Measurements from ENCODE around the gene CDKN1C. TPM values are rescaled to one million over a fixed set of nuclear protein-coding genes. Genes with fewer than 3 reads are reported as not detected.
A peak's percentile ranks its signal among the peaks of the same experiment; 100 is the strongest.

CDKN1C gene
- total RNA-seq, 1 experiment from 2014 or later, result 12.9 TPM

GRCh38 chr11:2862395-2863275 is 22.9 kb downstream of the CDKN1C start:
- Histone ChIP-seq H3K27ac (ENCODE audit: low read length) (no peak overlapping the region), H3F3A (ENCODE audit: low read length, unreplicated experiment) (no peaks in the 10 kb centered on the region), H3K9me3 (ENCODE audit: low read length) (no peaks in the 10 kb centered on the region), H3K9ac (ENCODE audit: low read length) (no peak overlapping the region), H3K4me1 (ENCODE audit: insufficient read depth, low read length) (peaks cover 10% of the 10 kb centered on the region), H3K36me3 (ENCODE audit: low read depth, low read length) (no peaks in the 10 kb centered on the region), H3K27me3 (ENCODE audit: low read length) (no peaks in the 10 kb centered on the region), H4K20me1 (ENCODE audit: low read length) (no peaks in the 10 kb centered on the region), H3K79me2 (ENCODE audit: low read length) (no peaks in the 10 kb centered on the region), H2AFZ (ENCODE audit: low read length) (no peak overlapping the region), H3K9me2 (replicated peaks; ENCODE audit: low read length) (no peaks in the 10 kb centered on the region), H3K4me3 (ENCODE audit: low read length) (no peak overlapping the region), H3K4me2 (ENCODE audit: low read length) (no peak overlapping the region)
- BruUV-seq (replicated peaks), result no TSS peak
- POLR2A ChIA-PET (ENCODE audit: unreplicated experiment), result no interaction called here
- no peak for DNase-seq
- no peak for ATAC-seq
- CTCF ChIA-PET, result no interaction called here
- TF ChIP-seq EZH2 (IDR thresholded peaks at IDR 0.05; ENCODE audit: low read length, unreplicated experiment) (no peak), EZH2phosphoT487 (IDR thresholded peaks at IDR 0.05; ENCODE audit: borderline replicate concordance, low read length) (no peak)
- TF ChIP-seq, protein P1, sequence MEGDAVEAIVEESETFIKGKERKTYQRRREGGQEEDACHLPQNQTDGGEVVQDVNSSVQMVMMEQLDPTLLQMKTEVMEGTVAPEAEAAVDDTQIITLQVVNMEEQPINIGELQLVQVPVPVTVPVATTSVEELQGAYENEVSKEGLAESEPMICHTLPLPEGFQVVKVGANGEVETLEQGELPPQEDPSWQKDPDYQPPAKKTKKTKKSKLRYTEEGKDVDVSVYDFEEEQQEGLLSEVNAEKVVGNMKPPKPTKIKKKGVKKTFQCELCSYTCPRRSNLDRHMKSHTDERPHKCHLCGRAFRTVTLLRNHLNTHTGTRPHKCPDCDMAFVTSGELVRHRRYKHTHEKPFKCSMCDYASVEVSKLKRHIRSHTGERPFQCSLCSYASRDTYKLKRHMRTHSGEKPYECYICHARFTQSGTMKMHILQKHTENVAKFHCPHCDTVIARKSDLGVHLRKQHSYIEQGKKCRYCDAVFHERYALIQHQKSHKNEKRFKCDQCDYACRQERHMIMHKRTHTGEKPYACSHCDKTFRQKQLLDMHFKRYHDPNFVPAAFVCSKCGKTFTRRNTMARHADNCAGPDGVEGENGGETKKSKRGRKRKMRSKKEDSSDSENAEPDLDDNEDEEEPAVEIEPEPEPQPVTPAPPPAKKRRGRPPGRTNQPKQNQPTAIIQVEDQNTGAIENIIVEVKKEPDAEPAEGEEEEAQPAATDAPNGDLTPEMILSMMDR (conservative IDR thresholded peaks at IDR 0.05; ENCODE audit: low read depth, low read length), result no peak
- intact Hi-C loops (cut with micrococcal nuclease), result no loop called here

- ATAC-seq (peak; percentile 79), DNase-seq (peak; percentile 64)
- Histone ChIP-seq H3K9ac (ENCODE audit: low read length) (no peak overlapping the region), H3K4me3 (ENCODE audit: low read length) (no peak overlapping the region), H4K20me1 (ENCODE audit: low read length) (no peaks in the 10 kb centered on the region), H3K27me3 (ENCODE audit: low read length) (no peaks in the 10 kb centered on the region), H3K4me1 (ENCODE audit: insufficient read depth, low read length) (peaks cover 10% of the 10 kb centered on the region), H3K9me2 (replicated peaks; ENCODE audit: low read length) (no peaks in the 10 kb centered on the region), H3K27ac (ENCODE audit: low read length) (no peak overlapping the region), H3K4me2 (ENCODE audit: low read length) (no peak overlapping the region; the same call in 1 of the 2 replicates), H2AFZ (ENCODE audit: low read length) (no peak overlapping the region), H3K9me3 (ENCODE audit: low read length) (no peaks in the 10 kb centered on the region), H3K36me3 (ENCODE audit: low read depth, low read length) (no peaks in the 10 kb centered on the region), H3F3A (ENCODE audit: low read length, unreplicated experiment) (no peaks in the 10 kb centered on the region), H3K79me2 (ENCODE audit: low read length) (no peaks in the 10 kb centered on the region)
- ChIA-PET CTCF (no interaction called here), POLR2A (ENCODE audit: unreplicated experiment) (no interaction called here)
- no peak for TF ChIP-seq EZH2 (IDR thresholded peaks at IDR 0.05; ENCODE audit: low read length, unreplicated experiment)
- TF ChIP-seq EZH2phosphoT487 (IDR thresholded peaks at IDR 0.05; ENCODE audit: borderline replicate concordance, low read length), result no peak
- TF ChIP-seq, protein P1 (conservative IDR thresholded peaks at IDR 0.05; ENCODE audit: low read depth, low read length), result no peak
- no TSS peak for BruUV-seq (replicated peaks)
- intact Hi-C loops (cut with micrococcal nuclease), result no loop called here
Observed at GRCh38 chr11:2860636-2861035, 24.9 kb downstream of the CDKN1C start.

DNA sequence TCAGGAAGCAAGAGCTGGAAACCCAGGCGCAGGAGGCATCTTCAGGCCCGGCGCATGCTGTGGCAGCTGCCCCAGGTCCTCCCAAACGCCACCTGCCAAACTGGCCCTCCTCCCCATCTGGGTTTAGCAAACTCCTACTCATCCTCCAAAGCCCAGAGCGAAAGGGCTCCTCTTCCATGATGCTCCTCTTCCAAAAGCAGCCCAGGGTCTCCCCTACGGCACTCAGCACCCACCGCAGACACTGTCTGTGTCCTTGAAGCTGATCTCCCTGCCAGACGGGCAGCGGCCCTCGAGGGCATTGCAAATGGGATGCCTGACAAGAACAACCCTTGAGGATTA is 25.9 kb downstream of the CDKN1C start:
- no peaks in the 10 kb centered on the region for H3K79me2 ChIP-seq (ENCODE audit: low read length)
- DNase-seq, result no peak

More for the DNA sequence above, 25.9 kb downstream of the CDKN1C start:
- TF ChIP-seq EZH2phosphoT487 (IDR thresholded peaks at IDR 0.05; ENCODE audit: borderline replicate concordance, low read length) (no peak), EZH2 (IDR thresholded peaks at IDR 0.05; ENCODE audit: low read length, unreplicated experiment) (no peak)
- TF ChIP-seq, protein P1 (conservative IDR thresholded peaks at IDR 0.05; ENCODE audit: low read depth, low read length), result no peak
- no peaks in the 10 kb centered on the region for H3K9me3 ChIP-seq (ENCODE audit: low read length)
- H3K9me2 ChIP-seq (replicated peaks; ENCODE audit: low read length), result no peaks in the 10 kb centered on the region
- no peaks in the 10 kb centered on the region for H3K27me3 ChIP-seq (ENCODE audit: low read length)
- BruUV-seq (replicated peaks), result no TSS peak
- H3K27ac ChIP-seq (ENCODE audit: low read length), result no peak overlapping the region
- no peak overlapping the region for H3K4me3 ChIP-seq (ENCODE audit: low read length)
- no peaks in the 10 kb centered on the region for H3F3A ChIP-seq (ENCODE audit: low read length, unreplicated experiment)
- ATAC-seq, result no peak
- no peaks in the 10 kb centered on the region for H3K36me3 ChIP-seq (ENCODE audit: low read depth, low read length)
- no peak overlapping the region for H3K9ac ChIP-seq (ENCODE audit: low read length)
- intact Hi-C loops (cut with micrococcal nuclease), result no loop called here
- H2AFZ ChIP-seq (ENCODE audit: low read length), result no peak overlapping the region
- POLR2A ChIA-PET (ENCODE audit: unreplicated experiment), result no interaction called here
- peaks cover 10% of the 10 kb centered on the region for H3K4me1 ChIP-seq (ENCODE audit: insufficient read depth, low read length)
- no peak overlapping the region for H3K4me2 ChIP-seq (ENCODE audit: low read length)
- H4K20me1 ChIP-seq (ENCODE audit: low read length), result no peaks in the 10 kb centered on the region
- CTCF ChIA-PET, result no interaction called here
